IPS-NIHi11 (cell line): ENCODE data around the gene MED22.
"Not testable (repeated sequence)": the region's sequence is repeated elsewhere in the genome, so short reads cannot be mapped to it uniquely, and the experiment has no call there.

Experiments
- DNase-seq: peaks from one replicate; pipeline ENCODE4 v3.0.0; 2012; ENCODE audit warnings: mixed read lengths, low spot score

MED22 gene

DNA sequence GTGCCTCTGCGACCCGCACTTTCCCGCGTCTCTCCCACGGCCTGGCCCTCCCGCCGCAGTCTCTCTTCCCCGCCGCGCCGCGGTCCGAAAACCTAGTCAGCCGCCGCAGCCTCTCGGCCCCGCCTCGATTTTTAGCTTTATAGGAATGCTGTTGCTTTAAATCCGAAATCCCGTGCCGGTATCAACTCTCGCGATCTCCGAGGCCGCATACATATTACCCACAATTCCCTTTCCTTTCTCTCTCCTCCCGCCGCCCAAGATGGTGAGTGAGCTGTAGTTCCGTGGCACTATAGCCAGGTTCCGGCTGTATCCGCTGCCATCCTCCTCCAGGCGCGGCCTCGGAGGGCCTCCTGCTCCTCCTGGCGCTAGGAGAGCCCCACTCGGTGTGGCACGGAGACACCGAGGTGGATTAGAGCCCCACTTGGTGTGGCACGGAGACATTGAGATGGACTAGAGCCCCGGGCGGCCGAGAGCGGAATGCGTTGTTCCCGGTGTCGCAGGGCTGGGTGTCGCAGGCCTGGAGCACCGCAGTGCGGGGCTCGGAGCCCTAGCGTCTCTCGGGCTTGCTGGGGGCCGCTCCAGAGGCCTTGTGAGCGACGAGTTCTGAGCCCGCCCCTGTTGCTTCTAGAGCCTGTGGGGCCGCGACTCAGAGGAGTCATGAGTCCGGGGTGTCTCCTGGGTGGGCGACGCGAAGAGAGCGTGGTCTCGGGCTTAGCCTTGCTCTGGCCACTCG is at the start of gene MED22, which contains the start of gene RPL7A:
Gene MED22, minus strand, starts transcription at position 147 of the 733 bp plus-strand sequence. CDS start 1,469 bp downstream, outside the sequence.
Gene RPL7A, plus strand, starts transcription at position 234 of the 733 bp plus-strand sequence. Its CDS starts 26 bp downstream, at position 260.
- peak; percentile 90 for DNase-seq

- DNase-seq, result no peak
Measured at GRCh38 chr9:133397370-133397769, 49.4 kb upstream of the MED22 start.

DNA sequence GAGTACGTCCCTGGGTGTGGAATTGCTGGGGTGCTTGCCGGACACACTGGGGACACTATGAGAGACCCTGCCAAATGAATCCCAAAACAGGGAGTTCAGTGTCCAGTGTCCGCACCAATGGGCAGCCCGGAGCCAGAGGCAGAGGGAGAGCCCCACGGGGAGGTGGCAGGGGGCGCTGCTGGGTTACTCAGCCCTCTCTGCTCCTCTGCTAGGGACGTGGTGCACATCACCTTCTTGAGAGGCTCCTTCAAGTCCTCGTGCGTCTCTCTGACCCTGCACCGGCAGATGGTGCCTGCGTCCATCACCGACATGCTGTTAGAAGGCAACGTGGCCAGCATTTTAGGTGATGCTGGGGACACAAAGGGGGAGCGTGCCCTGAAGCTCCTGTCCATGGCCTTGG is 49.0 kb upstream of the MED22 start:
- peak; percentile 77 for DNase-seq

DNA sequence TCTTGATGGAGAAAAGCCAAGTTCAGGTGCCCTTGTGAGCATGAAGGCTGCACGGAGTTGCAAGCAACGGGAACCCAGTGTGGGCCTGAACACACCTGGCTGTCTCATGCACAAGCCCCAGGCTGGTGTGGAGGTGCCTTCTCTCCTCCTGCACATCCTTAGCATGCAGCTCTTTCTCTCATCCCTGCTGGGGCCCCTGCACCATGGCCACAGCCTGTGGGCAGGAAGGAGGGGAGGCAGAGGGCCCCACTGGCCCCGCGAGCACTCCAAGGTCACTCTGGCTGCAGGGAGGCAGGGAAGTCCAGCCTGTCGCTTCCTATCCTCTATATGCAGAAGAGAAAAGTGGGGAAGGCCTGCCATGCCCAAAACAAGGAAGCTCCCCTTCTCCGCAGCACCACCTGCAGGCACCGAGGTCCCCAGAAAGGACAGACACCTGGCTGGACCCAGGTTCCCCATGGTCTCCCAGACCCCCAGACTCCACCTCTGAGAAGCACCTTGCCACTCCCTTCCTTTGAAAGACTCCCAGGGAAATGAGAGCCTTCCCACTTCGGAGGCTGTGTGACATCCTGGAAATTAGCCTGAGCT is 46.8 kb upstream of the MED22 start:
- no peak for DNase-seq

DNA sequence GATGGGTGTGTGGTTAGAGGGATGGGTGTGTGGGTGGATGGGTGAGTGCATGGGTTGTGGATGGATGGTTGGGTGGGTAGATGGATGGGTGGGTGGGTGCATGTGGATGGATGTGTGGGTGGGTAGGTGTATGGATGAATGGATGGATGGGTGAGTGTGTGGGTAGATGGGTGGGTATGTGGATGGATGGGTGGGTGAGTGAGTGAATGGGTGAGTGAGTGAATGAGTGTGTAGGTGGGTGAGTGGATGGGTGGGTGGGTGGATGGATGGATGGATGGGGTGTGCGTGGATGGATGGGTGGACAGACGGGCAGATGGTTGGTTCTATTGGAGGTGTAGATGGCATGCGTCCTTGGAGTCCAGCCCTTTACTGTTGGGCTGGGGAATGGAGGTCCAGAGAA is 45.5 kb upstream of the MED22 start:
- DNase-seq, result no peak

GRCh38 chr9:133392308-133392707 is 44.4 kb upstream of the MED22 start:
- DNase-seq, result not testable (repeated sequence)

GRCh38 chr9:133391449-133391848 is 43.5 kb upstream of the MED22 start:
- not testable (repeated sequence) for DNase-seq

DNA sequence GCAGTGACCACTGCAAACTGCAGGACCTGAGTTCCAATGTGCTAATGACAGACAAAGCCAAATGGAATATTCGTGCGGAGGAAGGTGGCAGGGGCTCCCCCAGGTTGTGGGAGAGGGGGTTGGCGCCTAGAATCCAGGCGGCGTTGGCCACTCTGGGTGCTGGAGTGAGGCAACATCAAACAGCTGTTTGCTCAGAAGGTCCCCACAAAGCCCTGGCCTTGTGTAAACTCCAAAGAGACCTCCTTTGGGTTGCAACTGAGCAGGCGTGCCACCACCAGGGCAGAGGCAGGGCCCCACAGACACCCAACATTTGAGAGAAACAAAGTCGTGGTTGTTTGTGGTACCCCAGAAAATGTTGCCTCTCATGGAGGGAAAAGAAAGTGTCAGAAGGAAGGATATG is 42.8 kb upstream of the MED22 start:
- no peak for DNase-seq

DNA sequence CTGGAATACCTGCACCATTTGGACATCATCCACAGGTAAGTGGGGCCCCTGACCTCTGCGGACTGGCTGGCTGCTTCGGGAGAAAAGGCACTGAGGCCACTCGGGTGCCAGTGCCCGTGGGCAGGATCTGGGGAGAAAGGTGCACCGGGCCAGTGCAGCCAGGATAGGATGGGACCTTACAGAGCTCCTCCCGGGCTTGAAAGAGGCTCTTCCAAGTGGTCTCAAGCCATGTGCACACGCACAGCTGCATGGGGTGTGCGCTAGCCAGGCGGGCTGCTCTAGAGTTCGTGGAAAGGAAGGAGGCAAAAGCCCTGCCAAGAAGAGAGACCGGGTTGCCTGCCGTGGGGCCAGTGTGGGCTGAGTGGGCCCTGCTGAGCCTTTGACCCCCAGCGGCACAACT is 41.6 kb upstream of the MED22 start:
- no peak for DNase-seq

DNA sequence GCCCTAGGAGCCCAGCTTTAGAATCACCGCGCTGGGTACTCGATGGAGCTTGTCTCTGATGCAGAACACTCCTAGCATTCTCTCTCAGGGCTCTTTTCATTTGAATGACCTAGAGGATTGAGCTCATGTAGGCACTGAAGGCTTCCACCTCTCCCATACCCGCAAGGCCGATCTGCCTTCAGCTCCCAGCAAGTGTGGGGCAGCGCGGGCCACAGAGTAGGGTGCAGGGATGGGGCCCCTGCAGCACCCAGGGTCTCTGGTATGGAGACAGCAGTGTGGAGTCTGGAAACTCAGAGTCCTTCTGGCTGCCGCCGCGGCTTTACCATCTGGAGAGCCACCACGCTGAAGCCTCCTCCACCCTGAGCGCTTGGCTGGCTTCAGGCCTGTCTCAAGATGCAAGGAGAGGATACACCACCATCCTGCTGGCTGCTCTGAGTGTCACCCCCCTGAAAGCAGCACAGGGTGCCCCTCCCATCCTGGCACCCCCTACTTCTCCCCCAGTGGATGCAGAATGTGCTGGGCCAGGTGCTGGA is 41.2 kb upstream of the MED22 start:
- DNase-seq, result no peak

- no peak for DNase-seq
Measured at GRCh38 chr9:133387680-133388079, 39.7 kb upstream of the MED22 start.

GRCh38 chr9:133386338-133386737 is 38.4 kb upstream of the MED22 start:
- DNase-seq, result no peak

DNA sequence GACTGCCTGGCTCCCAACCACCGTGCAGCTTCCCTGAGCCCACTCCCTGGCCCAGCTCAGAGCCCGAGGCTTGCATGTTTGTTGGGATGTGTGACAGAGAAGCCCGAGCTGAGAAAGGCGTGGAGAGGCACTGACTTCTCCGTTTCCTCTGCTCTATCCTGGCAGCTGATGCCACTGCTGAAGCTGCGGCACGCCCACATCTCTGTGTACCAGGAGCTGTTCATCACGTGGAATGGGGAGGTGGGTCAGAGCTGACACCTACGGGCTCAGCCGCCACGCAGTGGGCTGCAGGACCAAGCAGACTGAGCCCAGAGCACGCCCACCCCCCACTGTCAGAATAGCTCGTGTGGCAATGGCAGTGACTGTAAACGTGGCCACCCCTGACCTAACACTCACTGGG is 37.5 kb upstream of the MED22 start:
- DNase-seq, result no peak

DNA sequence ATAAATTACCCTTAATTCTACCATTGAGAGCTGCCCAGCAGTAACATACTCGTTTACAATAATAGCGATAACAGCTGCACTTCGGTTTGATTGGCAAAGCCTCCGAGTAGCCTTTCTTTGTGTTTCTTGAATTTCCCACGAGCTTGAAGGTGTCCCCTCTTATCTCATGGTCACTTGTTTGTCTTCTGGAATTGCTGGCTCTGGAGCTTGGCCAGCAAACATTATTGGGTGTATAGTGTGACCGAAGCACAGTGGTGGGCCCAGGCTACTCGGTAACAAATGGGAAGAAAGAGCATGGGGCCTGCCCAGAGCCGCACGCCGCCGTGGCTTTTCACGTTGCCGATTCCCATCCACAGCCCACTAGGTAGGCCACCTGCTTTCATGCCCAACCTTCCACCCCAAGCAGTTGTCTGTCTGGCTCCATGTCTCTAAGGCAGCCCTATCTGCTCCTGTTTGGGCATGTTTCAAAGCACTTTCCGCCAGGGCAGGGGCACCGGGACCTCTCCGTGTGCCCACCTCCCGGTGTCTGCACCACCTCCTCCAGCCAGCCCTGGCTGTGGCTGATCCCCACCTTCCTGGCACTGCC is 36.9 kb upstream of the MED22 start:
- DNase-seq, result no peak

- DNase-seq, result no peak
Measured at GRCh38 chr9:133383438-133383837, 35.5 kb upstream of the MED22 start.

DNA sequence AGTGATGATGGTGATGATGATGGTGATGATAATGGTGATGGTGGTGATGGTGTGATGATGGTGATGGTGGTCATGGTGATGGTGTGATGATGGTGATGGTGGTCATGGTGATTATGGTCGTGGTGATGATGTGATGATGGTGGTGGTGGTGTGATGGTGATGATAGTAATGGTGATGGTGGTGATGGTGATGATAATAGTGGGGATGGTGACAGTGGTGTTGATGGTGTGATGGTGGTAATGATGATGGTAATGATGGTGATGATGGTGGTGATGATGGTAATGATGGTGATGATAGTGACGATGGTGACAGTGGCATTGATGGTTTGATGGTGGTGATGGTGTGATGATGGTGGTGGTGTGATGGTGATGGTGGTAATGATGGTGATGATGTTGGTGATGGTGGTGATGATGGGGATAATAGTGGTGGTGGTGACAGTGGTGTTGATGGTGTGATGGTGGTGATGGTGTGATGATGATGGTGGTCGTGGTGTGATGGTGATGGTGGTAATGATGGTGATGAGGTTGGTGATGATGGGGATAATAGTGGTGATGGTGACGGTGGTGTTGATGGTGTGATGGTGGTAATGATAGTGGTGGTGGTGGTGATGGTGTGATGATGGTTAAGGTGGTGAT is 34.7 kb upstream of the MED22 start:
- no peak for DNase-seq

- DNase-seq, result no peak
Measured at GRCh38 chr9:133380734-133381133, 32.8 kb upstream of the MED22 start.

DNA sequence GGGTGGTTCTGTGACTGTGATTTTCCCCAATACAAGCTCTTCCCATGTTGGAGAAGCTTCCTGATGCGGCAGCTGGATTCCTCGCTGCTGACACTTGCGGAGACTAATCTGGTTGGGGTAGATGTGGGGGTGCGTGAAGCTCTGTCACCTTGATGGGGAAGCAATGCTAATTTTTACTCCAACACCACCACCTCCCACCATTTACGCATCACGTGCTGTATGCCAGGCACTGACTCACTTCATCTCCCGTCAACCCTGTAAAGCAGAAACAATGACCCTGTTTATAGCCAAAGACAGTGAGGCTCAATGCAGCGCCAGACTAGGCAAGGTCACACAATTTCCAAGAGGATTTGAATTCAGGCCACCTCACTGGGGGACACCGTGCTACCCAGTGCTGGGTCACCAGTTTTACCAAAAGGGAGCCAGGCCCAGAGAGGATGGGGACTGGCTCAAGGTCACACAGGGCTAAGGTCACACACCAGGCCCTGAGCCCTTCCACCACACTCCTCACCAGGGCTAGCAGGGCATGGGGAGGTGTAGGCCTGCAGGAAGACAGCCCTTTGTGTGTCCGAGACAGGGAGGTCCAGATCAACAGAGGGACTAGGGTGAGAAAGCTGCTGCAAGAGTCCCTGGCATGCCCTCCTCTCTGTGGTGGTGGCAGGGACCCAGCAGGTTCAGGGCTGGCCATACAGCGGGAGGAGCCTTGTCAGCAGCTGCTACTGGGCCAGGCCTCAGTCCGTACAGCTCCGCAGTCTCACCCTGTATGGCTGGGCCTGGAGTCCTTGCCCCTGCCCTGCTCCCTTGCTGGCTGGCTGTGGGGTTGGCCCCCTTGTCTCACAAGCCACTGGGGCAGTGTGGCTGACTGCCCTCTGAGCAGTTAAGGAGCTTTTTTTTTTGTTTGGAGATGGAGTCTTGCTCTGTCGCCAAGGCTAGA is 31.5 kb upstream of the MED22 start:
- no peak for DNase-seq

DNA sequence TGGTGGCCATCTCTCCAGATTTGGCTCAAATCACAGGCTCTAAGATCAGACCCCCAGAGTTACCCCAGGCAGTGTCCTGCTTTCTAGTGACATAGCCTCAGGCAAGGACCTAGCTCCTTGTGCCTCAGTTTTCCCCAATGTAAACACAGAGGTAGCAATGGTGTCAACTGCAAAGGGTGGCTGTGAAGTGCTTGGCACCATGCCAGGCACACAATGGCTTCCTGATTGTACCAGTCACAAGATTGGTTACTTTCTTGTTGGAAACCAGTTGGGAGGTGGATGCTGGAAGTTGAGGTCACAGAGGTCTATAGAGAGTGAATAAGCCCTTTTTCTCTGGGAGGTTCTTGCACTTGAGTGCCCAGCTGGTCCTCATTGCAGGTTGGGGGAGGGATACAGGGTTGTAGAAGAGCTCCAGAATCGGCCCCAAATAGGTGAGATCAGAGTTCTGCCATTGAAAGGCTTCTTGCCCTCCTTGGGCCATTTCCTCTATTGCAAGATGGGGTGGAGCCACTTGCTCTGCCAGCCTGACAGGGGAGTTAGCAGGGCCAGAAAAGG is 30.6 kb upstream of the MED22 start:
- DNase-seq, result no peak

GRCh38 chr9:133377721-133378216 is 29.8 kb upstream of the MED22 start:
- no peak for DNase-seq

GRCh38 chr9:133377280-133377679 is 29.3 kb upstream of the MED22 start:
- DNase-seq, result not testable (repeated sequence)
